GM21717 (cell line): ENCODE measurements around the gene BCL2L11.
"Not testable (repeated sequence)": the region's sequence is repeated elsewhere in the genome, so short reads cannot be mapped to it uniquely, and the experiment has no call there.

Experiments
- ATAC-seq: cut with Tn5 transposase; IDR thresholded peaks from one replicate; pipeline ENCODE4 v1.9.1; 2021; ENCODE audit warnings: mild to moderate bottlenecking, moderate library complexity; ENCODE audit not compliant: unreplicated experiment

BCL2L11 gene

DNA sequence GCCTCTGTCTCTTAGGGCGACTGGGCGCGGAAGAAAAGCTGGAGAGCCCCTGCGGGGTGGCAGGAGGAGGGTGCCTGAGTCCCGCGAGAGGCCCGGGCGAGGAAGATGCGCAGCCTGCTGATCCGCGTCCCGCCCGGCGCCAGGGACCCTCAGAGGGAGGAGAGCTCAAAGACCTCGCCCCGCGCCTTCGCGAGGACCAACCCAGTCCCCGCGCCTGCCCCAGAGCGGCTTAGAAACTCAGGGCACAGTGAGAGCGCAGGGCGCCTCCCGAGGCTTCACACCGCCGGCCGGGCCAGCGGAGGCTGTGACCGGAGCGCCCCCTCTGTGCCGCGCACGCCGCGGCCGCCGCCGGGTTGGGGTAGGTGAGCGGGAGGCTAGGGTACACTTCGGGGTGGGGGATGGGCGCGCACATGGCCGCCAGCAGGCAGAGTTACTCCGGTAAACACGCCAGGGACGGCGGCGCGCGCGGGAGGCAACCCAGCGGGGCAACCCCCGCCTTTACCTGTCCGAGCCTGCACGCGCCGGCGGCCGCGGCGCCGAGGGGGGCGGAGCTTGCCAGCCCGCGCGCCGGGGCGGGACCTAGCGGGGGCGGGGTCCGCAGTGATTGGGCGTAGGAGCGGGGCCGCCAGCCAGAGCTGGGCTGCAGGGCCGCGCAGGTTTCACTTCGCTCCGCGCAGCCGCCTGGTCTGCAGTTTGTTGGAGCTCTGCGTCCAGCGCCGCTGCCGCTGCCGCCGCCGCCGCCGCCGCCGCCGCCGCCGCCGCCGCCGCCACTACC is at the start of gene BCL2L11:
Gene BCL2L11, plus strand, starts transcription at position 662 of the 775 bp plus-strand sequence. CDS start 2,832 bp downstream, outside the sequence.
- ATAC-seq: peak; percentile 47

GRCh38 chr2:111071600-111072171 is 49.0 kb upstream of the BCL2L11 start:
- ATAC-seq: no peak

DNA sequence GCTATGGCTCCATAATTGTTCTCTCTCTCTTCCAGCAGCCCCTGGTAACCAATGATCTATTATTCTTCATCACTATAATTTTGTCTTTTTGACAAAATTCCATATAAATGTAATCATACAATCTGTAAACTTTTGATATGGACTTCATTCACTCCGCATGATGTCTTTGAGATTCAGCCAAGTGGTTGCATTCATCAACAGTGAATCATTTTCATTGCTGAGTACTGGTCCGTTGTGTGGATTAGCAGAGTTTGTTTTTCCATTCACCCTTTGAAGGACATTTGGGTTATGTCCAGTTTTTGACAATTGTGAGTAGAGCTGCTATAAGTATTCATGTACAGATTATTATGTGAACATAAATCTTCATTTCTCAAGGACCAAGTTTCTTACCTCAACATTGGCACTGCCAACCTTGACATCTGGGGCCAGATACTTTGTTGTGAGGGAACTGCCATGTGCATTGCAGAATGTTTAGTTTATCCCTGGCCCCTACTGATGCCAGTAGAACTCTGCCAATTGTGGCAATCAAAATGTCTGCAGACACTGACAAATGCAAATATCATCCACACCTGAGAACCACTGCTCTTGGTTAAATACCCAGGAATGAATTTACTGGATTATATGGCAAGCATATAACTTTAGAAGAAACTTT is 48.4 kb upstream of the BCL2L11 start:
- no peak for ATAC-seq

DNA sequence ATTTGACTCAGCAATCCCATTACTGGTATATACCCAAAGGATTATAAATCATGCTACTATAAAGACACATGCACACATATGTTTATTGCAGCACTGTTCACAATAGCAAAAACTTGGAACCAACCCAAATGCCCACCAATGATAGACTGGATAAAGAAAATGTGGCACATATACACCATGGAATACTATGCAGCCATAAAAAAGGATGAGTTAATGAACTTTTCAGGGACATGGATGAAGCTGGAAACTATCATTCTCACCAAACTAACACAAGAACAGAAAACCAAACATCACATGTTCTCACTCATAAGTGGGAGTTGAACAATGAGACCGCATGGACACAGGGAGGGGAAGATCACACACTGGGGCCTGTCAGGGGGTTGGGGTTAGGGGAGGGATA is 38.1 kb upstream of the BCL2L11 start:
- not testable (repeated sequence) for ATAC-seq

GRCh38 chr2:111091811-111092211 is 28.9 kb upstream of the BCL2L11 start:
- ATAC-seq: no peak

GRCh38 chr2:111094691-111095090 is 26.0 kb upstream of the BCL2L11 start:
- ATAC-seq: no peak

GRCh38 chr2:111095434-111095833 is 25.3 kb upstream of the BCL2L11 start:
- no peak for ATAC-seq

DNA sequence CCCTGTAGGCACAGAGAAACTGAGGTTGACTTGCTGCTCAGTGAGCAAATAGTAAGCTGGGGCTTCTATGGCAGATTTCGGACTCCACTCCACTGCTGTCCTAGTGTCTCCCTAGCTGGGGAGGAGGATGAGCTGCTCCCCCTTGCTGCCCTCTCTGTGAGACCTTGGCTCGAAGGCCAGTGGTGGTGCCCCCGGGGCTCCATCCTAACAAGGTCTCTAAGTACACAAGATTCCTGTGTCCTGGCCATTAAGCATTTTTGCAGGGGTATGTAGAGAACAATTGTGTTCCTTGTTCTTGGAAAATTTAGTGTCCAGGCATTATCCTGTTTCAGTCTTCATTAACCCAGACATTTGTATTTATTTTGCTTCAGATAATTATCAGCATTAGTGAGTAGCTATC is 21.3 kb upstream of the BCL2L11 start:
- no peak for ATAC-seq

GRCh38 chr2:111100087-111100764 is 20.5 kb upstream of the BCL2L11 start:
- peak; percentile 37 for ATAC-seq

- ATAC-seq: peak; percentile 76
Observed at GRCh38 chr2:111100765-111101162, 19.9 kb upstream of the BCL2L11 start.

GRCh38 chr2:111101592-111101991 is 19.1 kb upstream of the BCL2L11 start:
- ATAC-seq: no peak

GRCh38 chr2:111102216-111102615 is 18.5 kb upstream of the BCL2L11 start:
- ATAC-seq: no peak

- ATAC-seq: no peak
Observed at GRCh38 chr2:111105926-111106325, 14.8 kb upstream of the BCL2L11 start.

GRCh38 chr2:111106706-111107105 is 14.0 kb upstream of the BCL2L11 start:
- ATAC-seq: no peak

DNA sequence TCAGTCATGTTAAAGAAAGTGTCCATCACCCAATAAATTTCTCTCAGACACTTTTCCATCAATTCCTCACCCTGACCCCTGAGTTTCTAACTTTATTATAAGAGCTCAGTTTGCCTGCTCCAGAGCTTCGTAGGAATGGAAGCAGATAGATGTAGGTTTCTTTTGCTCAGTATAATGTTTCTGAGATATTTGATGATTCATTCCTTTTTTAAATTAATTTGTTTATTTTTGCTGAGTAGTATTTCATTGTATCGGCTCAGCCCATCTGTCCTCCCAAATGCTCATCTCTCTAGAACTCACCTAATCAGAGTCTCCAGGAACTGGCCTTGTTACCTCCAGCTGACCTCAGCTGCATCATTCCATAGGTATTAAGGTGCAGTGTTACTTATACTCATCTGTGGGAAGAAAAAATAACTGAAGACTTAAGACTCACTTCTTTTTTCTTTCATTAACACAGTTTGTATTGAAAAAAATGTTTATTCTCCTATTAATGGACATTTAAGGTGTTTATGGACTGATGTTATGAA is 11.9 kb upstream of the BCL2L11 start:
- ATAC-seq: no peak

DNA sequence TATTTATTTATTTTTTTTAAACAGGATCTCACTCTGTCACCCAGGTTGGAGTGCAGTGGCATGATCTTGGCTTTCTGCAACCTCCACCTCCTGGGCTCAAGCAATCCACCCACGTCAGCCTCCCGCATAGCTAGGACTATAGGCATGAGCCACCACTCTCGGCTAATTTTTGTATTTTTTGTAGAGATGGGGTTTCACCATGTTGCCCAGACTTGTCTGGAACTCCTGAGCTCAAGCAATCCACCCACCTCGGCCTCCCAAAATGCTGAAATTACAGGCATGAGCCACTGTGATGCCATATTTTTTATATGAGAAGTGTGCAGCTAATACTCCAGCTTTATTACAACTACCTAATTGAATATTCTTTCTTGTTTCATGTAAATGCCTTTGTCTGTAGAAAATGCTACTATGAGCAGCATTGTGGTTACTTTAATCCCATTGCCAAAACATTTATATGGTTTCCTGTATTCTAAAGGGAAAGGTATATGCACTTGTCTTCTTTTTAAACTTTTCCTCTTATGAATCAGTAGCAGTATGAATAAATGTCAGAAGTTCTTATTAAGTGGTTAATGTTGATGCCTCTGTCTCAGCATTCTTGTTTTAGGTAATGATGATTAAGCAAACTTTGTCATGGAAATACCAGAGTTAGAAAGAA is 9.5 kb upstream of the BCL2L11 start:
- ATAC-seq: no peak

DNA sequence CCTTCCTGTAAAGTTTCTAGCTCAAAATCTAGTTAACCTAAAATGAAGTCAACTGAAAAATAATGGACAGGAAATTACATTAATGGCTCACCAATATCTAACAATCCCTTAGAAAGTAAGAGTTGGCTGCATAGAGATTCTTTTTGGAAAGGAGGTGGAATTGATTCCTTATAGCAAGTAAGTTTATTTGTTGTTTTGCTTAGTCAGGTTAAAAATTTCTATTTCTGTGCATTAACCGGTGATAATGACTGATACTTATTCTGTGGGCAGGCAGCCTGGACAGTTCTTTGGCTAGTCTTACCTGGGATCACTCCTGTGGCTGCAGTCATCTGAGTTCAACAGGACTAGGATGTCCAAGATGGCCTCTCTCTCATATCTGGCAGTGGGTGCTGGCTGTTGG is 6.9 kb upstream of the BCL2L11 start:
- no peak for ATAC-seq

DNA sequence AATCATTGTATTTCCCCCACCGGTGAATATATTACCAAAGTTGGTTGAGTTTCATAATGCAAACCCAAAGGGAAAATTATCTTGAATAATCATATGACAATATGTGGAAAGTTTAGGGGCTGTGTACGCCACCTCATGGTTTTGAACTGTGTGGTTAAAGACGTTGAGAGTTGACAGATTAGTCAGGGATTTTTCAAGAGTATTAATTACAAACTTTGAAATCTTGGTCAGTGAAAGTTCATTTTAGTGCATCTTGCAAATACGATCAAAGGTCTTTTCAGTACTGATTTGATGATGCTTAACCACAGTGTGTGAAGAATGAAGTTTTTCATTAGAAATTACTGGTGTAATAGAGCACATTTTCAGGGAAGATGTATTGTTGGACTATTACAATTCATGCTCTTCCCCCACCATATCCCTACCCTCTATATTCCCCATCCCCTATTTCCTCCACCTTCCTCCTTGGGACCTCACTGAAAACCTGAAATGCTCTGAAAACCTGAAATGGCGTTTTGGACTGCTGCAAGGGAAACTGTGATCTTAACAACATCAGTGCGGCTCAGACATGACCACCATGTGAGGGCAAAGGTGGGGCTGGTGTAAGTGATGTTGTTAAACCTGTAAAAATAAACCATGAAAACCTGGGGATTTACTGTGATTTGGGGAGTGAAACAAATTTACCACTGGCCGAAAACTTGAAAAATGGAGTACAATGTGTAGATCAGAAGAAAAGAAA is 4.5 kb upstream of the BCL2L11 start:
- peak; percentile 28 for ATAC-seq

GRCh38 chr2:111116843-111117597 is 3.7 kb upstream of the BCL2L11 start:
- ATAC-seq: no peak
